Esophagus mucosa (tissue), 1 donor: ENCODE data around the gene GBP2. TPM values are rescaled to one million over a fixed set of nuclear protein-coding genes. Genes with fewer than 3 reads are reported as not detected.
"Not testable (repeated sequence)": the region's sequence is repeated elsewhere in the genome, so short reads cannot be mapped to it uniquely, and the experiment has no call there.

Source experiments
- ATAC-seq: fragments of 200-7000 bp; cut with Tn5 transposase; one replicate; pipeline ENCODE4 v1.9.1; 2020
- total RNA-seq: library from RNA; stranded (reverse); gene quantifications from one replicate; pipeline ENCODE4 v1.2.4, GENCODE V29; 2023
- donor health status: DM: yes; HTN: yes; CAD: no.

Gene GBP2
- total RNA-seq, 1 donor from 2014 or later = 15.9 TPM

DNA sequence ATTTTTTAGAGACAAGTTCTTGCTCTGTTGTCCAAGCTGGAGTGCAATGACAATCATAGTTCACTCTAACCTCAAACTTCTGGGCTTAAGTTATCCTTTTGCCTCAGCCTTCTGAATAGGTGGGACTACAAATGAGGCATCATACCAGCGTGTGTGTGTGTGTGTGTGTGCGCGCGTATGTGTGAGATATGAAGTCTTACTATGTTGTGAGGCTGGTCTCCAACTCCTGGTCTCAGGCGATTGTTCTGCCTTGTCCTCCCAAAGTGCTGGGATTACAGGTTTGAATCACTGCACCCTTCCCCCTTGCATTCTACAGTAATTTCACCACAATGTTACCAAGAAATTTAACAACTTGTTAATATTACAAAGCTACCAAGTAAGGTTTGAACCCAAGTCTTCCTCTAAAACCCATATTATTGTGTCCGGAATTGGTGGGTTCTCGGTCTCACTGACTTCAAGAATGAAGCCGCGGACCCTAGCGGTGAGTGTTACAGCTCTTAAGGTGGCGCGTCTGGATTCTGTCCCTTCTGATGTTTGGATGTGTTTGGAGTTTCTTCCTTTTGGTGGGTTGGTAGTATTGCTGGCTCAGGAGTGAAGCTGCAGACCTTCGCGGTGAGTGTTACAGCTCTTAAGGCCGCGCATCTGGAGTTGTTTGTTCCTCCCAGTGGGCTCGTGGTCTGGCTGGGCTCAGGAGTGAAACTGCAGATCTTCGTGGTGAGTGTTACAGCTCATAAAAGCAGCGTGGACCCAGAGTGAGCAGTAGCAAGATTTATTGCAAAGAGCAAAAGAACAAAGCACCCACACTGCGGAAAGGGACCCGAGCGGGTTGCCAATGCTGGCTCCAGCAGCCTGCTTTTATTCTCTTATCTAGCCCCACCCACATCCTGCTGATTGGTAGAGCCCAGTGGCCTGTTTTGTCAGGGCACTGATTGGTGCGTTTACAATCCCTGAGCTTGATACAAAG is 970 bp upstream of the GBP2 start:
- ATAC-seq = peak; percentile 14

GRCh38 chr1:89125240-89125912 is 538 bp downstream of the GBP2 start:
- ATAC-seq = peak; percentile 52

DNA sequence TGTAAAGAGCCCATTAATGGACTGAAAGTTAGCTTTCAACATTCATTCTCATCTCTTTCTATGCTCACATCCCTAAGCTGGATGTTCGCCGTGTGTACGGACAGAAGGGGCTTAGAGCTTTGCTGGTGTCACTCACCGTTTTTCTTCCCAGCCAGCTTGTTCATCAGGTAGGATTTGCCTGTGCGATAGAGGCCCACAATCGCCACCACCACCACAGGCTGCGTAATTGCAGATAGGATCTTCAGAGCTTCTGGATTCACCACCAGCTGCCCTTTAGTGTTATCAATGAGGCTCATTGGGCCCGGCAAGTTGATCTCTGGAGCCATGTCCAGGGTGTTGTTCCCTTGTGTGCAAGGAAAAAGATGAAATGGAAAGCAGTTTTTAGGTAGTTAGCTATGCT is 4.3 kb downstream of the GBP2 start:
- ATAC-seq = no peak

DNA sequence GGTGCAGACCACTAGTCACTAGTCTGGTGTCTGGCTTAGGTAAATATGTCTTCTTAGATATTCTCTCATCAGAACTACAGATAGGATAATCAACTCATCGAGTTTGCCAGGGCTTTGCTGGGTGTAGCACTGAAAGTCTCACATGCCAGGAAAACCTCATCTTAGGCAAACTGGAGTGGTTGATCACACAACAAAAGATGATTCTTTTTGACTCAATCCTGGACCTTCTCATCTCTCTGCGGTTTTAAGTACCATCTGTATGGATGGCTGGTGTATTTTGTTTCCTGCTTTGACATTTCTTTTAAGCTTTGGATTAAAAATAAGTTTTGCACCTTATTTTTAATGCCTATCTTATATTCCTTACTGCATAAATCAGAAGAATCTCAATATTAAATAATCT is 11.3 kb downstream of the GBP2 start:
- ATAC-seq = no peak

GRCh38 chr1:89112871-89113613 is 12.9 kb downstream of the GBP2 start:
- ATAC-seq = no peak

DNA sequence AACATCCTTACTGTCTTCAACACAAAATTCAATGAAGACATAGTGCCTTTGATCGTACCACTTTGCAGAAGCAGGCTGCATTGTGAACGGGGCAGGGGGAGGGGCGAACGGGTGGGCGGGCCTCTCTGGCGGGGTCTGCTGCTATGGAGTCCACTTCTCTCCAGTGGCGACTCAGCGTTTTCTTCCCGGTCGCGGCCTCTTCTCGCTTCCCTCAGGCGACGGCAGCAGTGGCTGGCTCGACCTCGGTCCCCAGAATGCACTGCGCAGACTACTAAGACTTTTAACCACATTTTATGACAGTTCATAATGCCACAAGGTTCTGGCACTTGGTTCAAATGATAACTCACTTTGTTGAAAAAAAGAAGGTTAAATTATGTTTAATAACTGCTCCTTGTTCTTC is 21.2 kb downstream of the GBP2 start:
- no peak for ATAC-seq

DNA sequence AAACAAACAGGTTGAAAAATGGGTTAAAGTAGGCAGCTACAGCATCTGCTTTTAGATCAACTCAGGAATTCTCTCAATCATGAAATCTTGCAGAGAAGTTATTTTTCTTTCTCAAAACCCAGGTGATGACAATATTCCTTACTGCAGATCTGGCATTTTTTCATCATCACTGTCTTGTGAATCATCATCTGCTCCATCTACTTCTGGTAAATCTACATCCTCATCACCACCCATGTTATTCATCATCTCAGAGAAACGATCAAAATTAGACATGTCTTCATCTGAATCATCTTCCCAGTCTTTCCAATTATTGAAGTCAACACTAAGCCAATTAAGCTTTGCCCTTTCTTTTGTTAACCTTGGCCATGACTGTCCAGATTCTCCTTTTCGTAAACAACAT is 21.8 kb downstream of the GBP2 start:
- no peak for ATAC-seq

- no peak for ATAC-seq
Measured at GRCh38 chr1:89102021-89102420, 23.9 kb downstream of the GBP2 start.

DNA sequence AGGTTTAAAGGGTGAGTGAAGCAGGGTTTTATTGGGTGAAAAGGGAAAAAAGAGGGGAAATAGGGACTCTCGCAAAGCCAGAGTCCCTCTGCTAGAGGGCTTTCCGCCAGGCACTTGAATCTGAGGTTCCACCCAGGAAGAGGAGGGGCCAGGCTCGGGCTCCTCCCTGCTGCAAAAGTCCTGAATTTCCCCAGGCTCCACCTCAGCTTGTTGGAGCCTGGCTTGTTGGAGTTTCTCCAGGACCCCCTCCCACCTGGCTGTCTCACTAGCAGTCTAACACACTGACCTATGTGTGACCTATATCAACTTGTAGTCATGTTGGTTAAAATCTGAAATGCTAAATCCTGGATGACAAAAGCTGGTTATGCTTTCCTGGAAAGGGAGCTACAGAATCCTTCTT is 25.5 kb downstream of the GBP2 start:
- ATAC-seq = no peak

DNA sequence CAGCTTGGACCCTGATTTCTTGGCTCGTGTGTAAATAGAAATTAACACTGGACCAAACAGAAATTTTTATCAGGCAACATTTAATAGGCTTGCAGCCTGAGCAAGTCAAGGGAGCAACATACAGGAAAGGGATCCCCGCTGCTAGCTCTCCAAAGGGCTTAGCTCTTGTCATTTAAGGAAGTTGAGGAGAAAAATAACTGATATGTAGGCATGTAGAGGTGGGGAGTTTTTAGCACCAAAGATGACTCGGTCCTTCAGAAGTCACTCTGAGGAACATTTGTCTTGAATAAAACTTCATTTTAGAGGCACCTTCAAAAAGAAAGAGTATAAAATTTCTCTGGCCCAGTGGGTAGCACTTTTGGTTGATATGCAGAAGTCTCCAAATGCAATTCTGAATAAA is 27.1 kb downstream of the GBP2 start:
- ATAC-seq = no peak

DNA sequence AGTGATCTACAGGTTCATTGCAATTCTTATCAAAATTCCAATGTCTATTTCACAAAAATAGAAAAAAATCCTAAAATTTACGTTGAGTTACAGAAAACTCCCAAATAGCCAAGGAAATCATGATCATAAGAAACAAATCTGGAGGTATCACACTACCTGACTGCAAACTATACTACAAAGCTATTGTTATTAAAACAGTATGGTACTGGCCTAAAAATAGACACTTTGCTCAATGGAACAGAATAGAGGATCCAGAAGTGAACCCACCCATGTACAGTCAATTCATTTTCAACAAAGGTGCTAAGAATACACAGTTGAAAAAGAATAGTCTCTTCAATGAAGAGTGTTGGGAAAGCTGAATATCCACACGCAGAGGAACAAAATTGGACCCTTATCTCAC is 30.2 kb downstream of the GBP2 start:
- no peak for ATAC-seq

GRCh38 chr1:89089962-89090361 is 36.0 kb downstream of the GBP2 start:
- ATAC-seq = no peak

GRCh38 chr1:89088572-89088971 is 37.3 kb downstream of the GBP2 start:
- no peak for ATAC-seq

DNA sequence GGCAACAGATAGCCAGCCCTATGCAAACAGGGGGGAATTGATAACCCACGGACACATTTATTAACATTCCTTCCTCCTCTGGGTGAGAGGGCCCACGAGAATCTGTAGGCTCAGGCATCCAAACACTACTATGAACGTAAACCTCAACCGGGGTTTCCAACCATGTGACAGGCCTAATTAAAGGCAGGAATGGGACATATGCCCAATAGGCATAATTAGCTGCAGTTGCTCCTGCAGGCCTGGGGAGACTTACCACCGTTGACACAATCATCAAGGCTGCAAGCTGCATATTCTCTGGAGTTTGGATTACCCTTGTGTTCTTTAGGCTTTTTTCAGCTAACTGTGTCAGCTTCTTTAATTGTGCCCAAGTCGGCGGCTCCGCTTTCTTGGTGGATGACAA is 38.7 kb downstream of the GBP2 start:
- no peak for ATAC-seq

DNA sequence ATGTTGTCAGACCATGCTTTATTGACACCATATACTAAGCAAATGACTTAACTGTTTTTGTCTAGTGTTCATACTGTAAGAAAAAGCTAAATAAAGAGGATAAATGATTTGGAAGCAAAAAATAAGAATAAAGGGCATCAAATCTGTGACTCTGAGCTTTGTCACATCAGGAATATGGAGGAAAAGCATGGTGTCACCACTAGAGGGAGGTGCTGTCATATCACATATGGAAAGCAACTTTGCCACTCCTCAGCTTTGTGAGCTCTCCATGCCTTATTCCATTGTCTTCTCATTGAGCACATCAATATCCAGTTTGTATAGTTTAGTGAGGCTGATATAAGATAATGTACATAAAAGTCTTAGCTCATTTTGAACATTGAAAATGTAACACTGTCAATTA is 40.1 kb downstream of the GBP2 start:
- ATAC-seq = peak; percentile 70

GRCh38 chr1:89081005-89081404 is 44.9 kb downstream of the GBP2 start:
- ATAC-seq = no peak

DNA sequence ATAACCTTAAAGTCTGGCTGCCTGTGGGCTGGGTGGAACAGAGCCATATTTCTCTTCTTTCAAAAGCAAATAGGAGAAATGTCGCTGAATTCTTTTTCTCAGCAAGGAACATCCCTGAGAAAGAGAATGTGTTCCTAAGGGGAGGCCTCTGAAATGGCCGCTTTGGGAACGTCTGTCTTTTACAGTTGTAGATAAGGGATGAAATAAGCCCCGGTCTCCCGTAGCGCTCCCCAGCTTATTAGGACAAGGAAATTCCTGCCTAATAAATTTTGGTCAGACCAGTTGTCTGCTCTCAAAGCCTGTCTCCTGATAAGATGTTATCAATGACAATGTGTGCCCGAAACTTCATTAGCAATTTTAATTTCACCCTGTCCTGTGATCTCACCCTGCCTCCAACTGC is 45.8 kb downstream of the GBP2 start:
- not testable (repeated sequence) for ATAC-seq

DNA sequence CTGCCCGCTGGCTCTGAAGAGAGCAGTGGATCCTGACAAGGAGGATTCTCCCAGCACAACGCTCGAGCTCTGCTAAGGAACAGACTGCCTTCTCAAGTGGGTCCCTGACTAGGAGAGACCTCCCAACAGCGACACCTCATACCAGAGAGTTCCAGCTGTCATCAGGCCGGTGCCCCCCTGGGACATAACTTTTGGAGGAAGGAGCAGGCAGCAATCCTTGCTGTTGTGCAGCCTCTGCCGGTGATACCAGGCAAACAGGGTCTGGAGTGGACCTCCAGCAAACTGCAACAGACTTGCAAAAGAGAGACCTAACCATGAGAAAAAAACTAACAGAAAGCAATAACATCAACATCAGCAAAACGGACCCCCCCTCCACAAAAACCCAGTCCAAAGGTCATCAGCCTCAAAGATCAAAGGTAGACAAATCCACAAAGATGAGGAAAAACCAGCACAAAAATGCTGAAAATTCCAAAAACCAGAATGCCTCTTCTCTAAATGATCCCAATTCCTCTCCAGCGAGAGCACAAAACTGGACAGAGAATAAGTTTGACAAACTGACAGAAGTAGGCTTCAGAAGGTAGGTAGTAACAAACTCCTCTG is 53.3 kb downstream of the GBP2 start:
- not testable (repeated sequence) for ATAC-seq

DNA sequence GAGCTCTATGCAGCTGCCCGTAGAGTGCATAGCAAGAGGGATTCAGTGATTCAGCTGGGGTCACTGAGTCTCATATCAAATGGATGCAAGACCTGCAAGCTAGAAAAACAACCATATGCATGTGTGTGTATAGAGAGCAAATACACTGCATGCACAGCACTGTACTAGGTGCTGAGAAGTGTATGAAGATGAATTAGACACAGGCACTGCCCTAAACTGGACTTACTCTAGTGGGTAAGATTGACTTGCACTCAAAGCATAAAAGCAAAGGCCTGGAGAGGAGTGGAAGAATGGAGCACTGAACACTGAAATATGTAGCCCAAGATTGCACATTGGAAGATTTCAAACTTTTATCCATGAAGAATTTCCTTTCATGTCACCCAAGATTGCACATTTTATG is 55.4 kb downstream of the GBP2 start:
- no peak for ATAC-seq

GRCh38 chr1:89069951-89070350 is 56.0 kb downstream of the GBP2 start:
- ATAC-seq = no peak

- no peak for ATAC-seq
Measured at GRCh38 chr1:89068291-89068690, 57.6 kb downstream of the GBP2 start.

GRCh38 chr1:89065079-89065868 is 60.6 kb downstream of the GBP2 start, which contains the start of gene GBP1:
Gene GBP1, minus strand, starts transcription at chr1:89065208. Its CDS starts 1,974 bp downstream, at chr1:89063234.
- peak; percentile 78 for ATAC-seq
